Endodermal cell (in vitro differentiated cells): ENCODE results near the gene TMEM147. TPM values are rescaled to one million over a fixed set of nuclear protein-coding genes. Genes with fewer than 3 reads are reported as not detected.

Experiments used
- DNase-seq: peaks from one replicate; pipeline ENCODE4 v3.0.0-alpha.2; 2017
- H3K27ac ChIP-seq: 2 replicates; pipeline ENCODE4 v1.5.1; 2013; ENCODE audit warnings: mild to moderate bottlenecking, low read depth, low read length, moderate library complexity
- H3K27me3 ChIP-seq: 2 replicates; pipeline ENCODE4 v1.6.1; 2013; ENCODE audit warnings: mild to moderate bottlenecking, low read length, moderate library complexity; ENCODE audit not compliant: insufficient read depth, control insufficient read depth, poor library complexity, severe bottlenecking
- H3K36me3 ChIP-seq: 2 replicates; pipeline ENCODE4 v1.7.0; 2013; ENCODE audit warnings: mild to moderate bottlenecking, low read length, moderate library complexity; ENCODE audit not compliant: control insufficient read depth, insufficient read depth
- H3K4me1 ChIP-seq: one replicate; pipeline ENCODE4 v1.7.0; 2013; ENCODE audit warnings: low read length; ENCODE audit not compliant: control insufficient read depth, insufficient read depth
- H3K4me3 ChIP-seq: 2 replicates; pipeline ENCODE4 v1.5.1; 2013; ENCODE audit warnings: mild to moderate bottlenecking, low read length, moderate library complexity
- H3K9ac ChIP-seq: 2 replicates; pipeline ENCODE4 v1.6.1; 2013; ENCODE audit warnings: mild to moderate bottlenecking, low read length, moderate library complexity; ENCODE audit not compliant: poor library complexity, severe bottlenecking; ENCODE audit errors: extremely low read depth
- H3K9me3 ChIP-seq: 2 replicates; pipeline ENCODE4 v1.6.1; 2013; ENCODE audit warnings: mild to moderate bottlenecking, low read length, moderate library complexity; ENCODE audit not compliant: control insufficient read depth
- H3K27ac Mint-ChIP-seq: 2 replicates; pipeline ENCODE4 v1.8.0; 2020; ENCODE audit warnings: mixed read lengths
- H3K27me3 Mint-ChIP-seq: 2 replicates; pipeline ENCODE4 v1.8.0; 2021; ENCODE audit warnings: mild to moderate bottlenecking, mixed read lengths; ENCODE audit not compliant: insufficient read depth
- H3K36me3 Mint-ChIP-seq: 2 replicates; pipeline ENCODE4 v1.8.0; 2020; ENCODE audit warnings: low read depth, mixed read lengths
- H3K4me1 Mint-ChIP-seq: 2 replicates; pipeline ENCODE4 v1.8.0; 2020; ENCODE audit warnings: mixed read lengths
- H3K4me3 Mint-ChIP-seq: 2 replicates; pipeline ENCODE4 v1.8.0; 2020; ENCODE audit warnings: mild to moderate bottlenecking, moderate library complexity, mixed read lengths
- H3K9me3 Mint-ChIP-seq: 2 replicates; pipeline ENCODE4 v1.8.0; 2020; ENCODE audit warnings: mild to moderate bottlenecking, mixed read lengths
- WGBS, 2 experiments: methylation state at CpG; one replicate each; pipeline versions ENCODE4 v1.1.5 to v1.1.7; 2013; ENCODE audit warnings: missing lambda C conversion rate in 2 of 2, mixed read lengths in 1 of 2; ENCODE audit not compliant: insufficient coverage in 1 of 2, insufficient read length in 1 of 2; 5-methylcytosine and 5-hydroxymethylcytosine counted together
- total RNA-seq, 2 donors: library from RNA; stranded (reverse); fragmentation: NEBNext Ultra II Directional in 1 of 2; extraction: Animal tissue kit (Norgen Biotek cat#: 25700) in 1 of 2; gene quantifications; 2 replicates in 1 of 2; 3 replicates in 1 of 2; pipeline ENCODE4 v1.2.1, GENCODE V29; 2021
- TF ChIP-seq, protein P1 (sequence below): fragments of 200-600 bp; sonication (generic); conservative IDR thresholded peaks from 2 replicates; pipeline ENCODE4 v1.5.0; 2021; ENCODE audit warnings: antibody characterized with exemption, mild to moderate bottlenecking

Gene TMEM147
- total RNA-seq, 2 donors from 2014 or later = 109 to 119 TPM

DNA sequence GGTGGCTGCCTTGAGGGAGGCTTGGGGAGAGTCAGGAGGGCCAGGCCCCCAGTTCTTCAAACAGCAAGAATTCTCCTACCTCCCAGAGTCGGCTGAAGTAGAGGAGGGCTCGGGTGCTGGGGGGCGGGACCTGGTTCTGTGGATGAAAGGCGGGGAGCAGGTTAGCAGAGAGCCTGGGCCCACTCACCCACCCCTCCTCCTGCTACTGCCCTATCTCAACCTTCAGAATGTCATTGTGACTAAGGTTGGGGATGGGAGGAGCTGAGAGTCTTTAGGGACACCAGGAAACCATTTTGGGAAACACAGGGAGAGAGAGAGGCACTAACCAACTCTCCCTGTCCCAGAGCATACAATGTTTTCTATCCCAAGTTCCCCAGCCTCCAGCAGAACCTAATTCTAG is 42.7 kb upstream of the TMEM147 start:
- H3K36me3 Mint-ChIP-seq = peaks cover 93% of the 10 kb centered on the region

DNA sequence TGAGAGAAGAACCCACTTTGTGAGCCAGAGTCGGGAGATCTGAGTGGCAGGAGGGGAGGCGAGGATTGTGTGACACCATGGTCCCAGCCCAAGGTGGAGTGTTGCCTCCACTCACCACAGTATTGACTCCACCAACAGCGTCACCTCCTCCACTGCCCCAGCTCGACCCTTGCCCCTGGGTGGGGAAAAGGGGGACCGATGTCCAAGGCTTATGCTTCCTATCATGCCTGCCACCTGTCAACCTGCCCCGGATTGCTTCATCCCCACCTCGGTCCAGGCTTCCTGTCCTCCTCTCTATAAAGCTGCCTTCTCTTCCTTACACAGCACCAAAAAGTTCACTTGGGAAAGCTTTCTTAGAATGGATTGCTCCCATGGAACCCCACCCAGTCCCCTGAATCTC is 39.4 kb upstream of the TMEM147 start:
- no peak for DNase-seq
- no peak overlapping the region for H3K4me3 ChIP-seq
- no peaks in the 10 kb centered on the region for H3K9me3 ChIP-seq
- H3K4me3 Mint-ChIP-seq = no peak overlapping the region
- peaks cover 73% of the 10 kb centered on the region for H3K36me3 ChIP-seq
- H3K4me1 Mint-ChIP-seq = peaks cover 37% of the 10 kb centered on the region
- TF ChIP-seq, protein P1, sequence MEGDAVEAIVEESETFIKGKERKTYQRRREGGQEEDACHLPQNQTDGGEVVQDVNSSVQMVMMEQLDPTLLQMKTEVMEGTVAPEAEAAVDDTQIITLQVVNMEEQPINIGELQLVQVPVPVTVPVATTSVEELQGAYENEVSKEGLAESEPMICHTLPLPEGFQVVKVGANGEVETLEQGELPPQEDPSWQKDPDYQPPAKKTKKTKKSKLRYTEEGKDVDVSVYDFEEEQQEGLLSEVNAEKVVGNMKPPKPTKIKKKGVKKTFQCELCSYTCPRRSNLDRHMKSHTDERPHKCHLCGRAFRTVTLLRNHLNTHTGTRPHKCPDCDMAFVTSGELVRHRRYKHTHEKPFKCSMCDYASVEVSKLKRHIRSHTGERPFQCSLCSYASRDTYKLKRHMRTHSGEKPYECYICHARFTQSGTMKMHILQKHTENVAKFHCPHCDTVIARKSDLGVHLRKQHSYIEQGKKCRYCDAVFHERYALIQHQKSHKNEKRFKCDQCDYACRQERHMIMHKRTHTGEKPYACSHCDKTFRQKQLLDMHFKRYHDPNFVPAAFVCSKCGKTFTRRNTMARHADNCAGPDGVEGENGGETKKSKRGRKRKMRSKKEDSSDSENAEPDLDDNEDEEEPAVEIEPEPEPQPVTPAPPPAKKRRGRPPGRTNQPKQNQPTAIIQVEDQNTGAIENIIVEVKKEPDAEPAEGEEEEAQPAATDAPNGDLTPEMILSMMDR = no peak
- no peak overlapping the region for H3K27ac Mint-ChIP-seq
- peaks cover 70% of the 10 kb centered on the region for H3K36me3 Mint-ChIP-seq
- no peaks in the 10 kb centered on the region for H3K27me3 Mint-ChIP-seq
- H3K27ac ChIP-seq = no peak overlapping the region
- 93% methylated on average over 2 to 7 of the region's 7 CpGs for WGBS, 2 experiments
- H3K9me3 Mint-ChIP-seq = no peaks in the 10 kb centered on the region
- H3K4me1 ChIP-seq = peaks cover 11% of the 10 kb centered on the region
- H3K27me3 ChIP-seq = no peaks in the 10 kb centered on the region
- H3K9ac ChIP-seq = no peak overlapping the region

More for the DNA sequence above, 42.7 kb upstream of the TMEM147 start:
- Histone ChIP-seq H3K27ac (no peak overlapping the region), H3K4me1 (peaks cover 11% of the 10 kb centered on the region), H3K4me3 (no peak overlapping the region), H3K9ac (no peak overlapping the region), H3K27me3 (no peaks in the 10 kb centered on the region), H3K9me3 (no peaks in the 10 kb centered on the region), H3K36me3 (peaks cover 96% of the 10 kb centered on the region)
- Mint-ChIP-seq H3K27me3 (no peaks in the 10 kb centered on the region), H3K27ac (peak overlapping the region; percentile 90), H3K4me1 (peaks cover 28% of the 10 kb centered on the region), H3K4me3 (peak overlapping the region; percentile 22), H3K9me3 (no peaks in the 10 kb centered on the region)
- 84% methylated on average over 3 of the region's 4 CpGs; no CpG with 5 or more reads in 1 of the 2 experiments for WGBS, 2 experiments
- no peak for DNase-seq
- TF ChIP-seq, protein P1 = no peak

DNA sequence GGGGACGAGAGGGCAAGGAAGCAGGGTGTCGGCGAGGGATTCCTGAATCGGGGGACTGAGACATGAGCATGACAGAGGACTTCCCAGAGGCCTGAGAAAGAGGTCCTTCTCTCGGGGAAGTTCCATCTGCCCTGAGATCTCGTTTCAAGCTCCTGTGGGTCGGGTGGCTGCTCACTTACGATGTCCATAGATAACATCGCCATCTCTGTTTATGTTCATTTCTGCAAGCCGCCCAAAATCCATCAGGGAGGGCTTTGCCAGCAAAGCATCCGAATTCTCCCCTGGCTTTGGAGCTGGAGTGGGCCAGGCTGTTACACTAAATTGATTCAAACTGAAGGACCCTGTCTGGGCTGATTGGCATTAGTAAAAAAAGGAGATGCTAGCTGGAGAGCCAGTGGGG is 37.9 kb upstream of the TMEM147 start:
- Mint-ChIP-seq H3K4me1 (peaks cover 31% of the 10 kb centered on the region), H3K4me3 (peak overlapping the region; percentile 99), H3K27ac (peak overlapping the region; percentile 4), H3K27me3 (peaks cover 5% of the 10 kb centered on the region), H3K9me3 (no peaks in the 10 kb centered on the region), H3K36me3 (peaks cover 56% of the 10 kb centered on the region)
- Histone ChIP-seq H3K27ac (no peak overlapping the region), H3K4me3 (peak overlapping the region; percentile 100), H3K9ac (no peak overlapping the region), H3K27me3 (no peaks in the 10 kb centered on the region), H3K36me3 (peaks cover 57% of the 10 kb centered on the region), H3K4me1 (peaks cover 11% of the 10 kb centered on the region), H3K9me3 (no peaks in the 10 kb centered on the region)
- TF ChIP-seq, protein P1 = no peak
- no peak for DNase-seq
- 87 to 95% methylated on average over 11 of the region's 11 CpGs for WGBS, 2 experiments
